ENCODE results near the gene P2RX7. TPM values are rescaled to one million over a fixed set of nuclear protein-coding genes. Genes with fewer than 3 reads are reported as not detected.

The P2RX7 gene
- polyA plus RNA-seq, 1 of the 3 experiments (the other 2 are of a cell fraction), result 0.43 TPM

DNA sequence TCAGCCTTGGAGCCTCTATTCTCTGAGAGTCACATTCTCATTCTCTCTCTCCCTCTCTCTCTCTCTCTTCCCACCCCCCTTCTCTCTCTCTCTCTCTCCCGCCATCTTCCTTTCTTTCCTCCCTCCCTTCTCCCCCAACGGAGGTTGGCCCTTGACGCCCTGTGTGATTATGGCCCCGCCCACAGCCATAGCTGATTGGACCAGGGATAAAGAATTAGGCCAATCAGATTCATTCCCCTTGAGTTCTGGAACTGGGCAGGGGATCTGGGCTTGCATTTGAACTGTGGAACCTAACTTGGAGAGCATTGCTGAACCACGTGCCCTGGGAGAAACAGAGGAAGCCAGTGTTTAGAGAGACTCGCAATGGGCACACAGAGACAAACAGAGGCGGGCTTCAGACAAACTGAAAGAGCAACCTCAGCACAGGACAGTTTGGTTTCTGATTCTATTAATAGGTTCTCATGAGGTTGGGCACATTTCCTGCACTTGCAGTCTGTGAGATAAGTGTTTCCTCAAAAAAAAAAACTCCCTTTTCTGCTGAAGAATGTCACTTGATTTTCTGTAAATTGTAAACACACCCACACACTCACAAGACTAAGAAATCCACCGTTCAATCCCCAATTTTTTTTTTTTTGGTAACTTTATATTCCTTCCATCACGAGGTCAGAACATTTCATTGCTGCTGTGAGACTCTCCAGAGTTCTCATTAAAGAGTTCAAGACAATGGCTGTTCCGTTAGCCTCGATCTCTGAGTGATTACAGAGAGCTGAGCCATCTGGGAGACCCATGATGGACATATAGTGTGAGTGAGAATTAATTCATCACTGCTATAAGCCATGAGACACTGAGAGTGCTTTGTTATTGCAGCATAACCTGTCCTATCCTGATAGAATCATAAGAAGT lies 3.5 kb upstream of the P2RX7 start:
- H3K4me3 ChIP-seq (ENCODE audit: low read depth in 2 of 2, low read length in 1 of 2), result no peak overlapping the region
- CTCF ChIA-PET, result interaction anchor here (1.3 kb wide), 1 partner anchor 18 kb away, joined by 3 read pairs; no protein-coding TSS in a partner anchor
- no peak overlapping the region for H3K4me2 ChIP-seq
- H2AFZ ChIP-seq (ENCODE audit: low read depth), result 0 out of 2 replicates have a peak overlapping the region, but pooled peaks have one; percentile 29
- no peaks in the 10 kb centered on the region for H4K20me1 ChIP-seq (ENCODE audit: insufficient read depth)
- 56% methylated on average over 11 of the region's 11 CpGs for WGBS (ENCODE audit: low lambda C conversion rate)
- no peaks in the 10 kb centered on the region for H3K9me2 ChIP-seq
- POLR2A ChIA-PET, result no interaction called here
- peaks cover 0 to 12% of the 10 kb centered on the region in 2 experiments; a peak in 1 of 4 replicates for H3K4me1 ChIP-seq (ENCODE audit: control insufficient read depth in 1 of 2, insufficient read depth in 2 of 2, low read depth in 1 of 2, low read length in 1 of 2)
- H3F3A ChIP-seq (replicated peaks; ENCODE audit: insufficient read depth), result peaks cover 12% of the 10 kb centered on the region
- TF ChIP-seq TEAD4 (IDR thresholded peaks at IDR 0.05; ENCODE audit: borderline replicate concordance, insufficient read depth) (no peak), ELF1 (IDR thresholded peaks at IDR 0.05) (no peak), RCOR1 (IDR thresholded peaks at IDR 0.05; ENCODE audit: low read length) (no peak), RFX5 (IDR thresholded peaks at IDR 0.05; ENCODE audit: low read length) (no peak), TCF12 (IDR thresholded peaks at IDR 0.05) (no peak), RXRA (IDR thresholded peaks at IDR 0.05; ENCODE audit: borderline replicate concordance, low read depth) (no peak), EP300 (IDR thresholded peaks at IDR 0.05; ENCODE audit: borderline replicate concordance in 1 of 2, low read depth in 1 of 2, low read length in 1 of 2) (no peak), TAF1 (IDR thresholded peaks at IDR 0.05; ENCODE audit: borderline replicate concordance, low read depth, low read length) (no peak), RAD21 (IDR thresholded peaks at IDR 0.05; ENCODE audit: low read length) (no peak), FOXJ3 (CRISPR knock-in tag; IDR thresholded peaks at IDR 0.05) (no peak), YY1 (IDR thresholded peaks at IDR 0.05; ENCODE audit: low read depth) (no peak), MEF2A (IDR thresholded peaks at IDR 0.05; ENCODE audit: borderline replicate concordance, low read depth) (no peak), POLR2AphosphoS5 (IDR thresholded peaks at IDR 0.05; ENCODE audit: low read depth, low read length) (no peak)
- TF ChIP-seq, protein P1, sequence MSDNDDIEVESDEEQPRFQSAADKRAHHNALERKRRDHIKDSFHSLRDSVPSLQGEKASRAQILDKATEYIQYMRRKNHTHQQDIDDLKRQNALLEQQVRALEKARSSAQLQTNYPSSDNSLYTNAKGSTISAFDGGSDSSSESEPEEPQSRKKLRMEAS (IDR thresholded peaks at IDR 0.05; ENCODE audit: low read depth), result no peak
- TF ChIP-seq, protein P2, sequence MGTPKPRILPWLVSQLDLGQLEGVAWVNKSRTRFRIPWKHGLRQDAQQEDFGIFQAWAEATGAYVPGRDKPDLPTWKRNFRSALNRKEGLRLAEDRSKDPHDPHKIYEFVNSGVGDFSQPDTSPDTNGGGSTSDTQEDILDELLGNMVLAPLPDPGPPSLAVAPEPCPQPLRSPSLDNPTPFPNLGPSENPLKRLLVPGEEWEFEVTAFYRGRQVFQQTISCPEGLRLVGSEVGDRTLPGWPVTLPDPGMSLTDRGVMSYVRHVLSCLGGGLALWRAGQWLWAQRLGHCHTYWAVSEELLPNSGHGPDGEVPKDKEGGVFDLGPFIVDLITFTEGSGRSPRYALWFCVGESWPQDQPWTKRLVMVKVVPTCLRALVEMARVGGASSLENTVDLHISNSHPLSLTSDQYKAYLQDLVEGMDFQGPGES (IDR thresholded peaks at IDR 0.05; ENCODE audit: low read depth, low read length), result no peak
- TF ChIP-seq, protein P3, sequence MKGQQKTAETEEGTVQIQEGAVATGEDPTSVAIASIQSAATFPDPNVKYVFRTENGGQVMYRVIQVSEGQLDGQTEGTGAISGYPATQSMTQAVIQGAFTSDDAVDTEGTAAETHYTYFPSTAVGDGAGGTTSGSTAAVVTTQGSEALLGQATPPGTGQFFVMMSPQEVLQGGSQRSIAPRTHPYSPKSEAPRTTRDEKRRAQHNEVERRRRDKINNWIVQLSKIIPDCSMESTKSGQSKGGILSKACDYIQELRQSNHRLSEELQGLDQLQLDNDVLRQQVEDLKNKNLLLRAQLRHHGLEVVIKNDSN (IDR thresholded peaks at IDR 0.05; ENCODE audit: borderline replicate concordance, low read depth), result no peak
- TF ChIP-seq, protein P4, sequence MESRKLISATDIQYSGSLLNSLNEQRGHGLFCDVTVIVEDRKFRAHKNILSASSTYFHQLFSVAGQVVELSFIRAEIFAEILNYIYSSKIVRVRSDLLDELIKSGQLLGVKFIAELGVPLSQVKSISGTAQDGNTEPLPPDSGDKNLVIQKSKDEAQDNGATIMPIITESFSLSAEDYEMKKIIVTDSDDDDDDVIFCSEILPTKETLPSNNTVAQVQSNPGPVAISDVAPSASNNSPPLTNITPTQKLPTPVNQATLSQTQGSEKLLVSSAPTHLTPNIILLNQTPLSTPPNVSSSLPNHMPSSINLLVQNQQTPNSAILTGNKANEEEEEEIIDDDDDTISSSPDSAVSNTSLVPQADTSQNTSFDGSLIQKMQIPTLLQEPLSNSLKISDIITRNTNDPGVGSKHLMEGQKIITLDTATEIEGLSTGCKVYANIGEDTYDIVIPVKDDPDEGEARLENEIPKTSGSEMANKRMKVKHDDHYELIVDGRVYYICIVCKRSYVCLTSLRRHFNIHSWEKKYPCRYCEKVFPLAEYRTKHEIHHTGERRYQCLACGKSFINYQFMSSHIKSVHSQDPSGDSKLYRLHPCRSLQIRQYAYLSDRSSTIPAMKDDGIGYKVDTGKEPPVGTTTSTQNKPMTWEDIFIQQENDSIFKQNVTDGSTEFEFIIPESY (IDR thresholded peaks at IDR 0.05; ENCODE audit: borderline replicate concordance, low read depth), result no peak
- TF ChIP-seq, protein P5, sequence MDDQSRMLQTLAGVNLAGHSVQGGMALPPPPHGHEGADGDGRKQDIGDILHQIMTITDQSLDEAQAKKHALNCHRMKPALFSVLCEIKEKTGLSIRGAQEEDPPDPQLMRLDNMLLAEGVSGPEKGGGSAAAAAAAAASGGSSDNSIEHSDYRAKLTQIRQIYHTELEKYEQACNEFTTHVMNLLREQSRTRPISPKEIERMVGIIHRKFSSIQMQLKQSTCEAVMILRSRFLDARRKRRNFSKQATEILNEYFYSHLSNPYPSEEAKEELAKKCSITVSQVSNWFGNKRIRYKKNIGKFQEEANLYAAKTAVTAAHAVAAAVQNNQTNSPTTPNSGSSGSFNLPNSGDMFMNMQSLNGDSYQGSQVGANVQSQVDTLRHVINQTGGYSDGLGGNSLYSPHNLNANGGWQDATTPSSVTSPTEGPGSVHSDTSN (IDR thresholded peaks at IDR 0.05), result no peak
- TF ChIP-seq, protein P6, sequence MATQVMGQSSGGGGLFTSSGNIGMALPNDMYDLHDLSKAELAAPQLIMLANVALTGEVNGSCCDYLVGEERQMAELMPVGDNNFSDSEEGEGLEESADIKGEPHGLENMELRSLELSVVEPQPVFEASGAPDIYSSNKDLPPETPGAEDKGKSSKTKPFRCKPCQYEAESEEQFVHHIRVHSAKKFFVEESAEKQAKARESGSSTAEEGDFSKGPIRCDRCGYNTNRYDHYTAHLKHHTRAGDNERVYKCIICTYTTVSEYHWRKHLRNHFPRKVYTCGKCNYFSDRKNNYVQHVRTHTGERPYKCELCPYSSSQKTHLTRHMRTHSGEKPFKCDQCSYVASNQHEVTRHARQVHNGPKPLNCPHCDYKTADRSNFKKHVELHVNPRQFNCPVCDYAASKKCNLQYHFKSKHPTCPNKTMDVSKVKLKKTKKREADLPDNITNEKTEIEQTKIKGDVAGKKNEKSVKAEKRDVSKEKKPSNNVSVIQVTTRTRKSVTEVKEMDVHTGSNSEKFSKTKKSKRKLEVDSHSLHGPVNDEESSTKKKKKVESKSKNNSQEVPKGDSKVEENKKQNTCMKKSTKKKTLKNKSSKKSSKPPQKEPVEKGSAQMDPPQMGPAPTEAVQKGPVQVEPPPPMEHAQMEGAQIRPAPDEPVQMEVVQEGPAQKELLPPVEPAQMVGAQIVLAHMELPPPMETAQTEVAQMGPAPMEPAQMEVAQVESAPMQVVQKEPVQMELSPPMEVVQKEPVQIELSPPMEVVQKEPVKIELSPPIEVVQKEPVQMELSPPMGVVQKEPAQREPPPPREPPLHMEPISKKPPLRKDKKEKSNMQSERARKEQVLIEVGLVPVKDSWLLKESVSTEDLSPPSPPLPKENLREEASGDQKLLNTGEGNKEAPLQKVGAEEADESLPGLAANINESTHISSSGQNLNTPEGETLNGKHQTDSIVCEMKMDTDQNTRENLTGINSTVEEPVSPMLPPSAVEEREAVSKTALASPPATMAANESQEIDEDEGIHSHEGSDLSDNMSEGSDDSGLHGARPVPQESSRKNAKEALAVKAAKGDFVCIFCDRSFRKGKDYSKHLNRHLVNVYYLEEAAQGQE (IDR thresholded peaks at IDR 0.05; ENCODE audit: low read depth, low read length), result no peak
- no peak overlapping the region for H3K27ac ChIP-seq (ENCODE audit: low read depth in 2 of 2, low read length in 1 of 2)
- no peak overlapping the region for H3K9ac ChIP-seq
- no peaks in the 10 kb centered on the region for H3K9me3 ChIP-seq
- H3K79me2 ChIP-seq (ENCODE audit: insufficient read depth), result no peaks in the 10 kb centered on the region
- no peaks in the 10 kb centered on the region for H3K36me3 ChIP-seq (replicated peaks in 1 of 2; ENCODE audit: control insufficient read depth in 1 of 2, insufficient read depth in 2 of 2, low read length in 1 of 2)
- DNase-seq, result peak; percentile 29
- no peaks in the 10 kb centered on the region; the same call in 1 of the 2 replicates for H3K27me3 ChIP-seq (ENCODE audit: insufficient read depth)
